Panc1 (cell line): ENCODE measurements around the gene JAG1.

Source experiments
- CTCF ChIP-seq: fragments of 450-650 bp; IDR thresholded peaks from 2 replicates; pipeline ENCODE4 v1.5.1; 2017; ENCODE audit warnings: mild to moderate bottlenecking
- POLR2AphosphoS5 ChIP-seq: IDR thresholded peaks from 2 replicates; pipeline ENCODE4 v1.6.1; 2012; ENCODE audit warnings: mild to moderate bottlenecking, low read depth, low read length, moderate library complexity
- REST ChIP-seq, 2 experiments: IDR thresholded peaks; 2 replicates each; pipeline ENCODE4 v1.6.1; 2011 to 2012; ENCODE audit warnings: low read depth in 2 of 2, control low read depth in 1 of 2, low read length in 1 of 2, mild to moderate bottlenecking in 1 of 2, moderate library complexity in 1 of 2; ENCODE audit not compliant: insufficient read depth in 1 of 2
- SIN3A ChIP-seq: IDR thresholded peaks from 2 replicates; pipeline ENCODE4 v1.6.1; 2012; ENCODE audit warnings: low read depth, mild to moderate bottlenecking, low read length, moderate library complexity, borderline replicate concordance; ENCODE audit not compliant: insufficient read depth
- TCF7L2 ChIP-seq: IDR thresholded peaks from 2 replicates; pipeline ENCODE4 v1.6.1; 2011; ENCODE audit warnings: mild to moderate bottlenecking, low read depth, low read length, inconsistent platforms

DNA sequence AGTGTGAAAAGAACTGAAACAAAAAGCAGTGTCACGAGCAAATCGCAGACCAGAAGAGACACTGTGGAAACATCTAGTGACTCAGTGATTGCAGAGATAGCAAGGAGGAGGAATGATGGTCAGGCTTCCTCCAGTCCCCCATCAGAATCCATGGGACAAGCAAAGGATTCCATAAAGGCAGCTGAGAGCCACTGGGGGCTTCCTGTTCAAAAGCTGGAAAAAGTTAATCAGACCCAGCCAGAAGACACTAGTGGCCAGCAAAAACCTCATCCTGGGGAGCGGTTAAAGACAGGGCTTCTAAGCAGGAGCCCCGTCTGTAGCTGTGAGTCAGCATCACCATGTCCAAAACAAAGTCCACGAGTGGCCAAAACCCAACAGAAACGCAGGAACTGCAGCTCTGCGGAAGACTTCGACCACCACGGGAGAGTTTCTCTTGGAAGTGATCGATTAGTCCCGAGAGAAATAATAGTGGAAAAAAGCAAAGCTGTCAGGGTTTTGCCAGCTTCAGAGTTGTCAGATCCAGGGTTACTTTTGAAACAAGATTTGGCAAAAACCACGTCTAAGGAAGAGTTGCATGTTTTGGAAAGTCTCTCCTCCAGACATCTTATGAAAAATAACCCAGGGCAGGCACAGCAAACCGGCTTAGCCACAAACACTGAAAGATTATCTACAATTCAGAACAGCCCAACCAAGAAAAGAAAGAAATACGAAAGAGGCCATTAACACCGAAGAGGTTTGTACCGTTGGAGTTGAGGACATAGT lies 51.0 kb downstream of the JAG1 start:
- TF ChIP-seq REST (IDR thresholded peaks at IDR 0.05; ENCODE audit: insufficient read depth in 1 of 2, low read depth in 2 of 2, low read length in 1 of 2) (no peak), SIN3A (no peak), CTCF (no peak), POLR2AphosphoS5 (no peak), TCF7L2 (no peak)
